Suprapubic skin (tissue), 4 donors: ENCODE measurements around the gene RIOK2.

Experiments used
- CTCF ChIP-seq, 2 donors: fragments of 200-600 bp in 1 of 2; fragments of 450-650 bp in 1 of 2; sonication (generic) in 1 of 2; IDR thresholded peaks; one replicate each; pipeline ENCODE4 v1.5.1; 2016 to 2019; ENCODE audit warnings: antibody characterized with exemption in 2 of 2, mild to moderate bottlenecking in 1 of 2, moderate library complexity in 1 of 2
- EP300 ChIP-seq: sonication (generic); formaldehyde crosslinking; IDR thresholded peaks from one replicate; pipeline ENCODE4 v1.6.1; 2017; ENCODE audit warnings: antibody characterized with exemption
- POLR2A ChIP-seq, 2 donors: fragments of 450-650 bp; IDR thresholded peaks; one replicate each; pipeline ENCODE4 v1.6.1; 2017; ENCODE audit warnings: antibody characterized with exemption in 2 of 2, mild to moderate bottlenecking in 2 of 2, moderate library complexity in 2 of 2
- POLR2AphosphoS5 ChIP-seq, 3 donors: sonication (generic); formaldehyde crosslinking; IDR thresholded peaks; one replicate each; pipeline ENCODE4 v1.6.1; 2017; ENCODE audit warnings: antibody characterized with exemption in 3 of 3

DNA sequence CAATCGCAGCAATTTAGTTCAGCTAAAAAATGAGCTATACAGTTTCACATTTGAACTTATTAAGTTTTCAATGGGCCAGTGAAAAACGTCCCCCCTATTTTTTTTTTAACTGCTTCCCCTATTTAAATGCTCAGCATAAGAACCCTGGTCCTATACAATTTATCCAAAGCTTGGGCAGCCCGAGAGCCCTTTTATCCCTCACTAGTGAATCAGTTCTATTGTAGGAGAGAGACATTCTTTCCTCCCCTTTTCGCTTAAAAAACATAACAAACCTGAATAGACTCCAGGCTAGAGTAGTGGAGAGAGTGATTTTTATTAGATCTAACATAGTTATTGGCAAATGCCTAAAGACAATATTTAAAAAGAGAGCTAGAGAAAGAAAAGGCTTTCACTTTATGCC lies 42.0 kb downstream of the RIOK2 start:
- TF ChIP-seq CTCF (IDR thresholded peaks at IDR 0.05) (no peak), POLR2A (IDR thresholded peaks at IDR 0.05) (no peak), POLR2AphosphoS5 (IDR thresholded peaks at IDR 0.05) (no peak), EP300 (no peak)
